ENCODE data around the gene PGP.

The PGP gene

GRCh38 chr16:2196981-2197511, 17.6 kb downstream of the PGP start:
- H3K27ac ChIP-seq: no peak overlapping the region
- peak overlapping the region; percentile 78 for H3K4me3 ChIP-seq
- no peak for DNase-seq (ENCODE audit: low spot score)
- no peak for TF ChIP-seq CTCF (IDR thresholded peaks at IDR 0.05)

- no peak for TF ChIP-seq CTCF (IDR thresholded peaks at IDR 0.05)
- DNase-seq (ENCODE audit: low spot score): no peak
- no peak within 1 kb of the TSS for H3K27ac ChIP-seq
- peak within 1 kb of the TSS; percentile 78 for H3K4me3 ChIP-seq
These were observed 18.3 kb downstream of the PGP start, which contains the start of gene CASKIN1 for GRCh38 chr16:2196162-2196980. Gene CASKIN1 (minus strand): TSS chr16:2196605. CDS start chr16:2196432, 173 bp downstream.

GRCh38 chr16:2195322-2196161, 19.1 kb downstream of the PGP start:
- no peak for DNase-seq (ENCODE audit: low spot score)
- no peak for TF ChIP-seq CTCF (IDR thresholded peaks at IDR 0.05)

GRCh38 chr16:2194852-2195321, 19.8 kb downstream of the PGP start:
- peak overlapping the region; percentile 78 for H3K4me3 ChIP-seq

More at GRCh38 chr16:2195322-2196161, 19.1 kb downstream of the PGP start:
- Histone ChIP-seq H3K27ac (no peak overlapping the region), H3K4me3 (peak overlapping the region; percentile 78)

GRCh38 chr16:2194166-2194834, 20.3 kb downstream of the PGP start:
- H3K27ac ChIP-seq: no peak overlapping the region
- H3K4me3 ChIP-seq: no peak overlapping the region
- TF ChIP-seq CTCF (IDR thresholded peaks at IDR 0.05): no peak
- DNase-seq (ENCODE audit: low spot score): no peak

More at GRCh38 chr16:2194852-2195321, 19.8 kb downstream of the PGP start:
- H3K27ac ChIP-seq: no peak overlapping the region
- DNase-seq (ENCODE audit: low spot score): no peak
- no peak for TF ChIP-seq CTCF (IDR thresholded peaks at IDR 0.05)

GRCh38 chr16:2191446-2191706, 23.3 kb downstream of the PGP start:
- Histone ChIP-seq H3K27ac (no peak overlapping the region), H3K4me3 (no peak overlapping the region)
- no peak for DNase-seq (ENCODE audit: low spot score)
- TF ChIP-seq CTCF (IDR thresholded peaks at IDR 0.05): no peak
